ENCODE results near the gene PROCA1.

DNA sequence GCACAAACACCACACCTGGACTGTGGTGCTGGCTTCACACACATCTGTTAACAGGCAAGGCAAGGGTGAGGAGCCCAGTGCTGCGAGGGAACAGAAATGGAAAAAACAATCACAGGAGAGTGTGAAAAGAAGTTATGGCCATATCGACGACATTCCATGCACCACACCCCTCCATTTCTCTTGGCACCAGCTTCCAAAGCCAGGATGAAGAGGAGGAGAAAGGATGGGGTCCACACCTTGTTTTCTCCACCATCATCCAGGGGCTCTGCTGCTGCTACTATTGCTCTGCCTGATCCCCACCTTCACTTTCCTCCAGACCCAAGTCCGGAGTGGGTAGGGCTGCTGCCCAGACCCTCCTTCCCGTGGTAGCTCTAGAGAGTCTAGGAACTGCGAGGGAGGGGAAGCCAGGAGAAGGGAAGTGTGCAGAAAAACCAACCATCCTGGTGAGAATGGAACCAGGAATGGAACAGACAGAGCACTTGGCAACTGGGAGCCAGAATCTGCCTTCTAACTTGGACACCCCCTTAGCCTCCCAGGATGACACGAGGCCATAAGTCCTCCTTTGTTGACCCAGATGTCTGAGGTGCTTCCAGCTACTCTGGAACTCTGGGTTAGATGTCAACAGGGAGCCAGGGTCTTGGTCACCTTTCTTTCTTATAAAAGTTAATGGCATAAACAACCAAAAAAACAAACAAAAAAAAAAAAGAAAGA lies 1.2 kb upstream of the PROCA1 start:
- TF ChIP-seq, protein P1, sequence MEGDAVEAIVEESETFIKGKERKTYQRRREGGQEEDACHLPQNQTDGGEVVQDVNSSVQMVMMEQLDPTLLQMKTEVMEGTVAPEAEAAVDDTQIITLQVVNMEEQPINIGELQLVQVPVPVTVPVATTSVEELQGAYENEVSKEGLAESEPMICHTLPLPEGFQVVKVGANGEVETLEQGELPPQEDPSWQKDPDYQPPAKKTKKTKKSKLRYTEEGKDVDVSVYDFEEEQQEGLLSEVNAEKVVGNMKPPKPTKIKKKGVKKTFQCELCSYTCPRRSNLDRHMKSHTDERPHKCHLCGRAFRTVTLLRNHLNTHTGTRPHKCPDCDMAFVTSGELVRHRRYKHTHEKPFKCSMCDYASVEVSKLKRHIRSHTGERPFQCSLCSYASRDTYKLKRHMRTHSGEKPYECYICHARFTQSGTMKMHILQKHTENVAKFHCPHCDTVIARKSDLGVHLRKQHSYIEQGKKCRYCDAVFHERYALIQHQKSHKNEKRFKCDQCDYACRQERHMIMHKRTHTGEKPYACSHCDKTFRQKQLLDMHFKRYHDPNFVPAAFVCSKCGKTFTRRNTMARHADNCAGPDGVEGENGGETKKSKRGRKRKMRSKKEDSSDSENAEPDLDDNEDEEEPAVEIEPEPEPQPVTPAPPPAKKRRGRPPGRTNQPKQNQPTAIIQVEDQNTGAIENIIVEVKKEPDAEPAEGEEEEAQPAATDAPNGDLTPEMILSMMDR (IDR thresholded peaks at IDR 0.05), result no peak
- no peak for TF ChIP-seq POLR2A (IDR thresholded peaks at IDR 0.05)

Measured in vagina (tissue), 2 donors.